CD14-positive monocyte (primary cell): ENCODE results near the gene GALNT10. TPM values are rescaled to one million over a fixed set of nuclear protein-coding genes. Genes with fewer than 3 reads are reported as not detected.

Experiments used
- DNase-seq, 3 donors: peaks; one replicate each; pipeline ENCODE4 v3.0.0-alpha.2; 2011 to 2022
- H2AFZ ChIP-seq: 2 replicates; pipeline ENCODE4 v1.6.0; 2012; ENCODE audit warnings: mild to moderate bottlenecking, low read depth, low read length, inconsistent platforms; ENCODE audit not compliant: insufficient read depth, poor library complexity, severe bottlenecking
- H3K27ac ChIP-seq, 2 donors: 1 replicate in 1 of 2; 2 replicates in 1 of 2; pipeline ENCODE4 v1.5.1; 2012 to 2013; ENCODE audit warnings: low read length in 2 of 2, control low read depth in 1 of 2, inconsistent platforms in 1 of 2, low read depth in 1 of 2, mild to moderate bottlenecking in 1 of 2
- H3K27me3 ChIP-seq, 2 donors: one replicate each; pipeline versions ENCODE4 v1.6.0 to v1.6.1; 2011 to 2013; ENCODE audit warnings: low read length in 2 of 2; ENCODE audit not compliant: control insufficient read depth in 2 of 2, insufficient read depth in 2 of 2
- H3K36me3 ChIP-seq, 2 donors: replicated peaks in 1 of 2; 1 replicate in 1 of 2; 2 replicates in 1 of 2; pipeline versions ENCODE4 v1.5.1 to v1.6.1; 2012 to 2013; ENCODE audit warnings: low read length in 2 of 2, control low read depth in 1 of 2, inconsistent platforms in 1 of 2, mild to moderate bottlenecking in 1 of 2; ENCODE audit not compliant: insufficient read depth in 2 of 2, control insufficient read depth in 1 of 2
- H3K4me1 ChIP-seq, 2 donors: 1 replicate in 1 of 2; 2 replicates in 1 of 2; pipeline versions ENCODE4 v1.5.1 to v1.6.1; 2012 to 2013; ENCODE audit warnings: low read length in 2 of 2, control low read depth in 1 of 2, inconsistent platforms in 1 of 2, mild to moderate bottlenecking in 1 of 2, moderate library complexity in 1 of 2; ENCODE audit not compliant: insufficient read depth in 2 of 2, control insufficient read depth in 1 of 2
- H3K4me2 ChIP-seq: replicated peaks from 2 replicates; pipeline ENCODE3; 2012; ENCODE audit warnings: low read length, moderate library complexity, mild to moderate bottlenecking; ENCODE audit not compliant: poor library complexity, severe bottlenecking; ENCODE audit errors: extremely low read depth
- H3K4me3 ChIP-seq, 3 experiments: fragments of 200-600 bp in 1 of 3; sonication (generic) in 1 of 3; replicated peaks in 1 of 3; 1 replicate in 2 of 3; 2 replicates in 1 of 3; pipeline ENCODE4 v1.5.1; 2011 to 2013; ENCODE audit warnings: low read length in 3 of 3, mild to moderate bottlenecking in 3 of 3, control low read depth in 2 of 3, low read depth in 2 of 3, inconsistent platforms in 1 of 3, moderate library complexity in 1 of 3
- H3K79me2 ChIP-seq: 2 replicates; pipeline ENCODE4 v1.6.0; 2012; ENCODE audit warnings: mild to moderate bottlenecking, control low read depth, inconsistent platforms, low read length, moderate library complexity; ENCODE audit not compliant: insufficient read depth
- H3K9ac ChIP-seq: 2 replicates; pipeline ENCODE4 v1.6.0; 2017; ENCODE audit warnings: low read length, mild to moderate bottlenecking; ENCODE audit not compliant: insufficient read depth, poor library complexity, severe bottlenecking
- H3K9me3 ChIP-seq, 2 donors: replicated peaks in 1 of 2; 1 replicate in 1 of 2; 2 replicates in 1 of 2; pipeline versions ENCODE4 v1.5.1 to v1.6.1; 2012 to 2013; ENCODE audit warnings: low read length in 2 of 2, control low read depth in 1 of 2; ENCODE audit not compliant: control insufficient read depth in 1 of 2, insufficient read depth in 1 of 2
- H4K20me1 ChIP-seq: 2 replicates; pipeline ENCODE4 v1.6.0; 2012; ENCODE audit warnings: mild to moderate bottlenecking, low read length, control low read depth, moderate library complexity; ENCODE audit not compliant: insufficient read depth
- H3K27ac Mint-ChIP-seq, 7 donors: one replicate each; pipeline ENCODE4 v1.8.0; 2020; ENCODE audit warnings: mild to moderate bottlenecking in 7 of 7, mixed read lengths in 7 of 7, moderate library complexity in 6 of 7, inconsistent platforms in 2 of 7
- H3K27me3 Mint-ChIP-seq, 3 donors: one replicate each; pipeline ENCODE4 v1.8.0; 2021 to 2022; ENCODE audit warnings: low read depth in 3 of 3, mild to moderate bottlenecking in 3 of 3, mixed read lengths in 3 of 3, moderate library complexity in 3 of 3, inconsistent platforms in 1 of 3
- H3K36me3 Mint-ChIP-seq, 2 donors: one replicate each; pipeline ENCODE4 v1.8.0; 2020; ENCODE audit warnings: mixed read lengths in 2 of 2, inconsistent platforms in 1 of 2, mild to moderate bottlenecking in 1 of 2
- H3K4me1 Mint-ChIP-seq: one replicate; pipeline ENCODE4 v1.8.0; 2020; ENCODE audit warnings: mild to moderate bottlenecking, mixed read lengths
- H3K4me3 Mint-ChIP-seq, 2 donors: one replicate each; pipeline ENCODE4 v1.8.0; 2020; ENCODE audit warnings: mild to moderate bottlenecking in 2 of 2, mixed read lengths in 2 of 2, moderate library complexity in 1 of 2
- H3K9me3 Mint-ChIP-seq, 7 donors: one replicate each; pipeline ENCODE4 v1.8.0; 2020 to 2022; ENCODE audit warnings: mixed read lengths in 7 of 7, mild to moderate bottlenecking in 6 of 7, moderate library complexity in 6 of 7, inconsistent platforms in 2 of 7
- CTCF ChIP-seq: fragments of 200-600 bp; IDR thresholded peaks from one replicate; pipeline ENCODE4 v1.8.0; 2022; ENCODE audit warnings: antibody characterized with exemption, mild to moderate bottlenecking
- WGBS: methylation state at CpG from one replicate; pipeline ENCODE4 v1.1.5; 2013; ENCODE audit warnings: missing lambda C conversion rate; ENCODE audit not compliant: insufficient coverage; 5-methylcytosine and 5-hydroxymethylcytosine counted together
- intact Hi-C, 2 donors: fragments of 100-400 bp; cut with micrococcal nuclease; formaldehyde crosslinking; loops; one replicate each; pipeline versions ENCODE4 v1.15.0 to v1.15.1; 2023
- polyA plus RNA-seq, 3 donors: library from polyadenylated mRNA; depleted of rRNA in 1 of 3; unstranded in 2 of 3; stranded (reverse) in 1 of 3; fragments of 300-500 nt in 2 of 3; fragments of >200 nt in 1 of 3; fragmentation: Illumina TruSeq in 2 of 3; gene quantifications; 1 replicate in 2 of 3; 2 replicates in 1 of 3; pipeline ENCODE4 v1.2.3, GENCODE V29; 2012 to 2021

The GALNT10 gene
- polyA plus RNA-seq, 3 donors: 6.2 to 11.6 (median 7.3) TPM

- H3K4me1 ChIP-seq: no peaks in the 10 kb centered on the region
- no peak overlapping the region for H3K27ac Mint-ChIP-seq
- no peaks in the 10 kb centered on the region for H3K36me3 Mint-ChIP-seq
- no peak overlapping the region for H3K9ac ChIP-seq
- intact Hi-C loops: no loop called here
- no peaks in the 10 kb centered on the region for H3K79me2 ChIP-seq
- 88% methylated on average over 2 of the region's 2 CpGs for WGBS
- peaks cover 5 to 12% (median 11%) of the 10 kb centered on the region in 3 donors for H3K27me3 Mint-ChIP-seq
- no peak for TF ChIP-seq CTCF
- H3K4me1 Mint-ChIP-seq: no peaks in the 10 kb centered on the region
- no peak overlapping the region for H3K4me3 Mint-ChIP-seq
- H3K4me2 ChIP-seq: no peak overlapping the region
- H2AFZ ChIP-seq: no peak overlapping the region
- no peak overlapping the region for H3K4me3 ChIP-seq
- H3K9me3 ChIP-seq: no peaks in the 10 kb centered on the region
- no peaks in the 10 kb centered on the region for H3K36me3 ChIP-seq
- H3K27me3 ChIP-seq: peaks cover 2 to 5% of the 10 kb centered on the region in 2 donors
- H4K20me1 ChIP-seq: no peaks in the 10 kb centered on the region
- peaks cover 0 to 7% (median 0%) of the 10 kb centered on the region in 7 donors for H3K9me3 Mint-ChIP-seq
- H3K27ac ChIP-seq: no peak overlapping the region
- DNase-seq: no peak
Measured at GRCh38 chr5:154168395-154168794, 22.1 kb upstream of the GALNT10 start.

GRCh38 chr5:154172785-154173184 lies 17.7 kb upstream of the GALNT10 start:
- Histone ChIP-seq H3K27ac (no peak overlapping the region), H3K9ac (no peak overlapping the region), H3K4me1 (no peaks in the 10 kb centered on the region), H3K4me3 (no peak overlapping the region), H3K79me2 (no peaks in the 10 kb centered on the region), H2AFZ (no peak overlapping the region), H4K20me1 (no peaks in the 10 kb centered on the region), H3K9me3 (no peaks in the 10 kb centered on the region), H3K4me2 (no peak overlapping the region), H3K27me3 (no peaks in the 10 kb centered on the region), H3K36me3 (no peaks in the 10 kb centered on the region)
- no peak overlapping the region for H3K4me3 Mint-ChIP-seq
- WGBS: 100% methylated on average over 1 of the region's 2 CpGs
- intact Hi-C loops: no loop called here
- H3K27ac Mint-ChIP-seq: no peak overlapping the region
- peaks cover 0 to 3% (median 1%) of the 10 kb centered on the region in 3 donors for H3K27me3 Mint-ChIP-seq
- no peak for DNase-seq
- no peaks in the 10 kb centered on the region for H3K4me1 Mint-ChIP-seq
- no peak for TF ChIP-seq CTCF
- no peaks in the 10 kb centered on the region for H3K36me3 Mint-ChIP-seq
- peaks cover 0 to 5% (median 0%) of the 10 kb centered on the region in 7 donors for H3K9me3 Mint-ChIP-seq
